GM12873 (cell line): Measurements from ENCODE around the gene GANC.

Source experiments
- TF ChIP-seq, protein P1 (sequence below): IDR thresholded peaks from 2 replicates; pipeline ENCODE4 v1.5.1; 2012; ENCODE audit warnings: low read depth, mild to moderate bottlenecking, moderate library complexity, low read length, control low read depth; ENCODE audit not compliant: insufficient read depth; ENCODE audit errors: missing control alignments

GANC gene

DNA sequence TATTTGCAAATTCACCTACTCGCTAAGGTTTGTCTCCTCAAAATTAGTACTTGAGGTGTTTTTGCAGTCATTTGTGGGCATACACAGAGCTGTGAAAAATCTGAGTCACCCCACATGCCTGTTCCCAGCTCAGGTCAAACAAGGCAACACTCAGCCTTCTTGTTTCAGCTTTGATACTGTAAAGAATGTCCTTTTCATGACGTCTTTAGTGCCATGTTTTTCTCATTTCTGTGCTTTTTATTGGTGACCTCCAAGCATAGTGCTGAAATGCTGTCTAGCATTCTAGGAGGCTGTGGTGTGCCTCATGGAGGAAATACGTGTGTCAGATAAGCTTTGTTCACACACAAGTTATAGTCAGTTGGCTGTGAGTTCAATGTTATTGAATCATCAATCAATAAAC, 95.1 kb downstream of the GANC start:
- TF ChIP-seq, protein P1, sequence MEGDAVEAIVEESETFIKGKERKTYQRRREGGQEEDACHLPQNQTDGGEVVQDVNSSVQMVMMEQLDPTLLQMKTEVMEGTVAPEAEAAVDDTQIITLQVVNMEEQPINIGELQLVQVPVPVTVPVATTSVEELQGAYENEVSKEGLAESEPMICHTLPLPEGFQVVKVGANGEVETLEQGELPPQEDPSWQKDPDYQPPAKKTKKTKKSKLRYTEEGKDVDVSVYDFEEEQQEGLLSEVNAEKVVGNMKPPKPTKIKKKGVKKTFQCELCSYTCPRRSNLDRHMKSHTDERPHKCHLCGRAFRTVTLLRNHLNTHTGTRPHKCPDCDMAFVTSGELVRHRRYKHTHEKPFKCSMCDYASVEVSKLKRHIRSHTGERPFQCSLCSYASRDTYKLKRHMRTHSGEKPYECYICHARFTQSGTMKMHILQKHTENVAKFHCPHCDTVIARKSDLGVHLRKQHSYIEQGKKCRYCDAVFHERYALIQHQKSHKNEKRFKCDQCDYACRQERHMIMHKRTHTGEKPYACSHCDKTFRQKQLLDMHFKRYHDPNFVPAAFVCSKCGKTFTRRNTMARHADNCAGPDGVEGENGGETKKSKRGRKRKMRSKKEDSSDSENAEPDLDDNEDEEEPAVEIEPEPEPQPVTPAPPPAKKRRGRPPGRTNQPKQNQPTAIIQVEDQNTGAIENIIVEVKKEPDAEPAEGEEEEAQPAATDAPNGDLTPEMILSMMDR = no peak

DNA sequence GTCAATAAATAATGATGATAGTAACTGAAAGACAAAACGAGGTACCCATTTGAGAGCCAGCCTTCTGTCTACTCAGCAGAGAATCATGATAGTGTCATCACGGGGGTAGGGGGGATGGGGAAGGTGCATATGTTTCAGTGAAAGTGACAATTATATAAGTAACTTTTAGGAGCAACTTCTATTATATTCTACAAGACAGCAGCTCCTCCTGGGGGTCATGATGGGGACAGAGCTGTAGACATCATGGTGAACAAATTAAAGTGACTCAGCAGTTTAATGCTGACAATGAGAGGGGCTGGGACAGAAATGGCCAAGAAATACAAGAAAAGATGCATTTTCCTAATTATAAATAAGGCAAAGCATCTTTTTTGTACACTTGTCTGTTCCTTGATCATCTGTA, 98.1 kb downstream of the GANC start:
- TF ChIP-seq, protein P1 = no peak

DNA sequence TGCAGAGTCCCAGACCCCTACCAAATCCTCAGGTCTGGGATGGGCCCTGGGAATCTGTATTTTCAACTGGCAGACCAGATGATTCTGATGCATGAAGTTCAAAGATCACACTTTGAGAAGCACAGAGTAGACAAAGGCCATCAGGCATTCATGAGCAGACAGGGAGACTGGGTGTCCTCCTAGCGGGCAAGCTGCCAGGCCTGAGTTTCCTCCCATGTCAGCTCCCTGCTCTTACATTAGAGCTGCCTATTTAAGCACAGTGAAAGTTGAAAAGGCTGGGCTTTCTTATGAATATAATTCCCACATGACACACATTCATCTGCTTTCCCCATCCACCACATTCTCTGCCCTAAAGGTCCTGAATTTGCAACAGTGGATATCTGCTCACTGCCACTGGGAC, 100.3 kb downstream of the GANC start:
- TF ChIP-seq, protein P1 = no peak

DNA sequence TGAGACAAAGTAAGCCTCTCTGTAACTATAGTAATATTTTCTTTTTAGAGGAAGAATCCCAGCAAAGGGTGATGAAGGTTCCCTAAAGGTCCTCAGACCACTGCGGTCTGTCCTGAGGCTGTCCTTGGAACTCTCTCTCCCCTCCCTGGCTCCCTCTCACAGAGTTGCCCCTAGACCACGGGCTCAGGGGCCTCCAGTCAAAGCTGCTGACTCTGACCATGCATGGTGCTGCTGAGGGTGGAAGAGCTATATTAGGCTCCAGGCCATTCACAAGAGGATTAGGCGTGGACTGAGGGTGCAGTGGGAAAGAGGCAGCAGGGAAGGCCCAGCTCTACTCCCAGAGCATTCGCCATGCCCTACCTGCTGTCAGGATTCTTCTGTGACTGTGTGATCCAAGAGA, 100.9 kb downstream of the GANC start:
- TF ChIP-seq, protein P1 = no peak

DNA sequence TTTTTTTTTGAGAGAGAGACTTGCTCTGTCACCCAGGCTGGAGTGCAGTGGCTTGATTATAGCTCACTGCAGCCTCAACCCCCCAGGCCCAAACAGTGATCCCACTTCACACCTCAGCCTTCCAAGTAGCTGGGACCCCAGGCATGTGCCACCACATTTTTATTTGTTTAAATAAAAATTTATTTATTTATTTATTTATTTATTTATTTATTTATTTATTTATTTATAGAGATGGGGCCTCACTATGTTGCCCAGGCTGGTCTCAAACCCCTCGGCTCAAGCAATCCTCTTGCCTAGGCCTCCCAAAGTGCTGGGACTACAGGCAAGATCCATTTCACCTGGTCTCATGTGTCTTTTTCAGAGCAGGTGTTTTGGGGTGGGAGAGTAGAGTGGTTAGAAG, 101.8 kb downstream of the GANC start:
- TF ChIP-seq, protein P1 = no peak

DNA sequence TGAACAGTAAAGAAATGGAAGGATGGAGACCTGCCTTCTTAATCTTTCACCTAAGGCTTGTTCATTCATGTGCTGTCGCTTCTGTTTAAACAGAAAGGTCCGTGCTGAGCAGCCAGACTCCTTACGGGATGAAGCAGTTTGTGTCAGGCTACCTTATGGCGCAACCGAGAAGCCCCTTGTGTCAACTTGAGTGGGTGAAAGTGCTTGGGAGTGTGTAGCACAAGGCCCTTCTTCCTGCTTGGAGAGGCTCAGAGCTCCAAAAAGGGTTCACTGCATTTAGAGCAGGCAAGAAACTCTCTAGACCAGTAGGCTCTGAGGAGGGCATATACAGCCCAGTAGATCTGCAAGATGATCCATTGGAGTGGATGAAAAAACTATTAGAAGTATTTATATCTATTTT, 102.3 kb downstream of the GANC start:
- TF ChIP-seq, protein P1 = no peak

DNA sequence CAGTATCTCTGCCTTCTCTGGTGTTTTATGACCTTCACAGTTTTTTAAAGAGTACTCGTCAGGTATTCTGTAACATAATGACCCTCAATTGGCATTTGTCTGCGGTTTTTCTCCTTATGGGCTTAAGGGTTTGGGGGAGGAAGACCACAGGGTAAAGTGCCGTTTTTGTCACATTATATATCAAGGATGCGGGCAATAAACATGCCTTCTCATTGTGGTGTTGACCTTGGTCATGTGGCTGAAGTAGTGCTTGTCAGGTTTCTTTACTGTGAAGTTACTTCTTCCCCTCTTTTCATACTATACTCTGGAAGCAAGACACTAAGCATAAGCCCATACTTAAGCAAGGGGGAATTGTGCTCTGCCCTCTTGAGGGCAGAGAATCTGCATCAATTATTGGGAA, 102.9 kb downstream of the GANC start:
- TF ChIP-seq, protein P1 = no peak
